Uterus (tissue), 2 donors: Measurements from ENCODE around the gene IGF1R.
"Not testable (repeated sequence)": the region's sequence is repeated elsewhere in the genome, so short reads cannot be mapped to it uniquely, and the experiment has no call there.

Experiments
- CTCF ChIP-seq, 4 experiments: fragments of 200-600 bp in 2 of 4; fragments of 450-650 bp in 2 of 4; sonication (generic) in 2 of 4; IDR thresholded peaks; one replicate each; pipeline ENCODE4 v1.5.1; 2016 to 2019; ENCODE audit warnings: antibody characterized with exemption in 4 of 4, mild to moderate bottlenecking in 2 of 4, moderate library complexity in 1 of 4
- POLR2A ChIP-seq, 2 donors: fragments of 450-650 bp; IDR thresholded peaks; one replicate each; pipeline ENCODE4 v1.6.1; 2016; ENCODE audit warnings: antibody characterized with exemption in 2 of 2, mild to moderate bottlenecking in 1 of 2, moderate library complexity in 1 of 2

- not testable (repeated sequence) for TF ChIP-seq CTCF, POLR2A (IDR thresholded peaks at IDR 0.05)
Observed at GRCh38 chr15:98618576-98618975, 29.8 kb upstream of the IGF1R start.
